HCT116 (cell line): ENCODE results near the gene HMGCS2. TPM values are rescaled to one million over a fixed set of nuclear protein-coding genes. Genes with fewer than 3 reads are reported as not detected.
A peak's percentile ranks its signal among the peaks of the same experiment; 100 is the strongest.

Experiments
- ATAC-seq: fragments of 200-7000 bp; cut with Tn5 transposase; 2 replicates; pipeline ENCODE4 v1.9.1; 2020; ENCODE audit warnings: mild to moderate bottlenecking, moderate library complexity
- BruUV-seq: library from RNA; stranded (reverse); fragments of 400-500 nt; replicated peaks from 2 replicates; lab custom pipeline; 2021; lab: Mats Ljungman, UMichigan
- CTCF ChIA-PET: fragments of 300-600 bp; sonication (Branson Sonifier 250); formaldehyde crosslinking; loops from one replicate; lab custom pipeline; 2021; ENCODE audit warnings: antibody characterized with exemption; lab: Charles Lee
- POLR2A ChIA-PET: fragments of 300-600, 350-600 bp; sonication (Branson Sonifier 250); formaldehyde crosslinking; loops from one replicate; lab custom pipeline; 2021; ENCODE audit warnings: antibody characterized with exemption; lab: Charles Lee
- RAD21 ChIA-PET, 2 experiments: fragments of 300-600 bp; sonication (Branson Sonifier 250); formaldehyde crosslinking; loops; one replicate each; lab custom pipeline; 2023; ENCODE audit warnings: low total read pairs in 2 of 2; ENCODE audit not compliant: uncharacterized antibody in 2 of 2, unreplicated experiment in 2 of 2, low non-redundant PET in 1 of 2; lab: Charles Lee
- DNase-seq: peaks from one replicate; pipeline ENCODE4 v3.0.0-alpha.2; 2010; ENCODE audit warnings: low read depth, low spot score
- H2AFZ ChIP-seq: fragments of 200-600 bp; shearing (Covaris generic), sonication (generic); 2 replicates; pipeline ENCODE4 v1.6.1; 2017; ENCODE audit warnings: low read depth, mixed run types, mixed read lengths, antibody characterized with exemption, low read length; ENCODE audit not compliant: poor library complexity, severe bottlenecking
- H3K27ac ChIP-seq: 2 replicates; pipeline ENCODE4 v1.5.1; 2012; ENCODE audit warnings: low read depth, low read length
- H3K27me3 ChIP-seq: fragments of 200-600 bp; sonication (generic); 2 replicates; pipeline ENCODE4 v1.6.1; 2016; ENCODE audit warnings: mixed run types, low read length, mixed read lengths; ENCODE audit not compliant: insufficient read depth
- H3K36me3 ChIP-seq, 2 experiments: fragments of 200-500 bp in 1 of 2; fragments of 200-600 bp in 1 of 2; sonication (Bioruptor generic) in 1 of 2; sonication (generic) in 1 of 2; 2 replicates each; pipeline versions ENCODE4 v1.5.1 to v1.6.1; 2014 to 2016; ENCODE audit warnings: low read length in 2 of 2, inconsistent platforms in 1 of 2, mixed read lengths in 1 of 2, mixed run types in 1 of 2; ENCODE audit not compliant: insufficient read depth in 2 of 2, control insufficient read depth in 1 of 2
- H3K4me1 ChIP-seq, 2 experiments: fragments of 200-600 bp in 1 of 2; sonication (generic) in 1 of 2; 2 replicates each; pipeline versions ENCODE4 v1.5.1 to v1.6.1; 2012 to 2017; ENCODE audit warnings: low read length in 2 of 2, inconsistent platforms in 1 of 2, mild to moderate bottlenecking in 1 of 2, mixed read lengths in 1 of 2, mixed run types in 1 of 2, moderate library complexity in 1 of 2; ENCODE audit not compliant: insufficient read depth in 2 of 2, control insufficient read depth in 1 of 2
- H3K4me2 ChIP-seq: fragments of 200-600 bp; sonication (generic); 2 replicates; pipeline ENCODE4 v1.6.1; 2017; ENCODE audit warnings: mixed run types, low read length, mixed read lengths
- H3K4me3 ChIP-seq, 2 experiments: fragments of 200-600 bp in 1 of 2; sonication (generic) in 1 of 2; replicated peaks in 1 of 2; 2 replicates each; pipeline ENCODE4 v1.5.1; 2011 to 2016; ENCODE audit warnings: low read length in 2 of 2, control low read depth in 1 of 2, low read depth in 1 of 2, mild to moderate bottlenecking in 1 of 2, mixed read lengths in 1 of 2, mixed run types in 1 of 2
- H3K79me2 ChIP-seq: fragments of 200-600 bp; sonication (generic); 2 replicates; pipeline ENCODE4 v1.6.1; 2017; ENCODE audit warnings: mild to moderate bottlenecking, mixed run types, low read length, moderate library complexity, mixed read lengths; ENCODE audit not compliant: insufficient read depth
- H3K9ac ChIP-seq: fragments of 200-600 bp; sonication (generic); 2 replicates; pipeline ENCODE4 v1.6.1; 2016; ENCODE audit warnings: low read length, mixed read lengths
- H3K9me2 ChIP-seq: fragments of 200-600 bp; sonication (generic), shearing (Covaris generic); 2 replicates; pipeline ENCODE4 v1.6.1; 2017; ENCODE audit warnings: mixed run types, mild to moderate bottlenecking, moderate library complexity; ENCODE audit not compliant: insufficient read depth
- H3K9me3 ChIP-seq, 2 experiments: fragments of 200-500 bp in 1 of 2; fragments of 200-600 bp in 1 of 2; sonication (Bioruptor generic) in 1 of 2; sonication (generic) in 1 of 2; 2 replicates each; pipeline ENCODE4 v1.6.1; 2014 to 2017; ENCODE audit warnings: low read length in 2 of 2, mixed read lengths in 2 of 2, inconsistent platforms in 1 of 2, low read depth in 1 of 2, mild to moderate bottlenecking in 1 of 2, mixed run types in 1 of 2, moderate library complexity in 1 of 2; ENCODE audit not compliant: control insufficient read depth in 1 of 2, insufficient read depth in 1 of 2
- H4K20me1 ChIP-seq: fragments of 200-600 bp; sonication (generic), shearing (Covaris generic); 2 replicates; pipeline ENCODE4 v1.6.1; 2017; ENCODE audit warnings: mixed run types, mild to moderate bottlenecking, moderate library complexity; ENCODE audit not compliant: insufficient read depth
- EZH2 ChIP-seq: fragments of 200-600 bp; sonication (generic); IDR thresholded peaks from 2 replicates; pipeline ENCODE4 v1.6.1; 2017; ENCODE audit warnings: antibody characterized with exemption, mixed run types
- FOSL1 ChIP-seq: IDR thresholded peaks from 2 replicates; pipeline ENCODE4 v1.6.1; 2012; ENCODE audit warnings: low read depth
- POLR2AphosphoS5 ChIP-seq: IDR thresholded peaks from 2 replicates; pipeline ENCODE4 v1.6.1; 2011; ENCODE audit warnings: mild to moderate bottlenecking, low read depth, low read length, moderate library complexity
- RAD21 ChIP-seq: IDR thresholded peaks from 2 replicates; pipeline ENCODE4 v1.6.1; 2012; ENCODE audit warnings: low read depth, mild to moderate bottlenecking
- SP1 ChIP-seq: IDR thresholded peaks from 2 replicates; pipeline ENCODE4 v1.6.1; 2012; ENCODE audit warnings: low read depth
- intact Hi-C: fragments of 100-400 bp; cut with micrococcal nuclease; formaldehyde crosslinking; loops from 2 replicates; pipeline ENCODE4 v1.10.0; 2022
- total RNA-seq: library from RNA; stranded (reverse); gene quantifications from one replicate; pipeline ENCODE4 v1.2.1, GENCODE V29; 2021; ENCODE audit not compliant: unreplicated experiment
- TF ChIP-seq, protein P1 (sequence below), 3 experiments: fragments of 200-600 bp in 1 of 3; sonication (generic) in 1 of 3; IDR thresholded peaks in 2 of 3; conservative IDR thresholded peaks in 1 of 3; 2 replicates each; pipeline ENCODE4 v1.5.1; 2012 to 2017; ENCODE audit warnings: low read depth in 2 of 3, low read length in 2 of 3, antibody characterized with exemption in 1 of 3, borderline replicate concordance in 1 of 3, control low read depth in 1 of 3, mild to moderate bottlenecking in 1 of 3, mixed read lengths in 1 of 3, mixed run types in 1 of 3, moderate library complexity in 1 of 3; ENCODE audit not compliant: insufficient read depth in 1 of 3
- TF ChIP-seq, protein P2 (sequence below): IDR thresholded peaks from 2 replicates; pipeline ENCODE4 v1.6.1; 2012

The HMGCS2 gene
- total RNA-seq, 1 experiment from 2014 or later = 0.20 TPM

DNA sequence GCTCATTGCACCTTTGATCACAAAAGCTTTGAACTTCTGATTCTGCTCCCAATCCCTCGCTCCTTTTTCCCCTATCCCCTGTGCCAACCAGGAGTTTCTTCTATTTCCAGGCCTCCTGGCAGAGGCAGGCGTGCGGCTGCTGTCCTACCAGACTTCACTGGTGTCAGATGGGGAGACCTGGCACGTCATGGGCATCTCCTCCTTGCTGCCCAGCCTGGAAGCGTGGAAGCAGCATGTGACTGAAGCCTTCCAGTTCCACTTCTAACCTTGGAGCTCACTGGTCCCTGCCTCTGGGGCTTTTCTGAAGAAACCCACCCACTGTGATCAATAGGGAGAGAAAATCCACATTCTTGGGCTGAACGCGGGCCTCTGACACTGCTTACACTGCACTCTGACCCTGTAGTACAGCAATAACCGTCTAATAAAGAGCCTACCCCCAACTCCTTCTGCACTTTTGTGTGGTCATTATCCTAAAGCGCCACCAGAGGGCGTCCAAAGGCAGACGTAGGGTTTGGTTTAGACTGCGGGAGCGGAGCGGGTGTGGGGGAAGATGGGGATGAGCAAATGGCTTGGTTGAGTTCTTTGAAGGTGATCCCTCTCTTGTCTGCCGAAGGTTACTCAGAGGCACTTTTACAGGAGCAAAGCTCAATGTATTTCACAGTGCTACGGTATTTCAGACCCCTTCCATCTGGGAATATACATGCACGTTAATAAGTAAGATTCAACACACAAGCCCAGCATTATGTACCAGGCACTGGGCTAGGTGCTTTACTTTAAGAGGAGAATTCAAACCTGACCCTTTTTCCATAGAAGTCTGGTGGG is 24.7 kb downstream of the HMGCS2 start:
- ChIA-PET POLR2A (no interaction called here), RAD21 (no interaction called here), CTCF (interaction anchor here (1.7 kb wide), 1 partner anchor 130 kb away, joined by 4 read pairs; no protein-coding TSS in a partner anchor)
- Histone ChIP-seq H3K27me3 (no peaks in the 10 kb centered on the region), H3K9ac (no peak overlapping the region), H2AFZ (no peak overlapping the region), H3K9me2 (no peaks in the 10 kb centered on the region), H3K79me2 (no peaks in the 10 kb centered on the region), H3K4me2 (no peak overlapping the region), H3K4me3 (no peak overlapping the region), H4K20me1 (no peaks in the 10 kb centered on the region), H3K4me1 (no peaks in the 10 kb centered on the region), H3K27ac (no peak overlapping the region), H3K36me3 (no peaks in the 10 kb centered on the region; a peak in 1 of 4 replicates), H3K9me3 (no peaks in the 10 kb centered on the region)
- BruUV-seq = no TSS peak
- peak; percentile 92 for ATAC-seq
- TF ChIP-seq SP1 (no peak), EZH2 (no peak), RAD21 (peak; percentile 72), POLR2AphosphoS5 (peak; percentile 13; the same call in 1 of the 2 replicates), FOSL1 (no peak)
- TF ChIP-seq, protein P1, sequence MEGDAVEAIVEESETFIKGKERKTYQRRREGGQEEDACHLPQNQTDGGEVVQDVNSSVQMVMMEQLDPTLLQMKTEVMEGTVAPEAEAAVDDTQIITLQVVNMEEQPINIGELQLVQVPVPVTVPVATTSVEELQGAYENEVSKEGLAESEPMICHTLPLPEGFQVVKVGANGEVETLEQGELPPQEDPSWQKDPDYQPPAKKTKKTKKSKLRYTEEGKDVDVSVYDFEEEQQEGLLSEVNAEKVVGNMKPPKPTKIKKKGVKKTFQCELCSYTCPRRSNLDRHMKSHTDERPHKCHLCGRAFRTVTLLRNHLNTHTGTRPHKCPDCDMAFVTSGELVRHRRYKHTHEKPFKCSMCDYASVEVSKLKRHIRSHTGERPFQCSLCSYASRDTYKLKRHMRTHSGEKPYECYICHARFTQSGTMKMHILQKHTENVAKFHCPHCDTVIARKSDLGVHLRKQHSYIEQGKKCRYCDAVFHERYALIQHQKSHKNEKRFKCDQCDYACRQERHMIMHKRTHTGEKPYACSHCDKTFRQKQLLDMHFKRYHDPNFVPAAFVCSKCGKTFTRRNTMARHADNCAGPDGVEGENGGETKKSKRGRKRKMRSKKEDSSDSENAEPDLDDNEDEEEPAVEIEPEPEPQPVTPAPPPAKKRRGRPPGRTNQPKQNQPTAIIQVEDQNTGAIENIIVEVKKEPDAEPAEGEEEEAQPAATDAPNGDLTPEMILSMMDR (IDR thresholded peaks at IDR 0.05 in 2 of 3, conservative IDR thresholded peaks at IDR 0.05 in 1 of 3; ENCODE audit: borderline replicate concordance in 1 of 3, insufficient read depth in 1 of 3, low read depth in 2 of 3, low read length in 2 of 3) = peak; percentile 58 to 90 (median 87); a peak in 5 of 6 replicates
- TF ChIP-seq, protein P2, sequence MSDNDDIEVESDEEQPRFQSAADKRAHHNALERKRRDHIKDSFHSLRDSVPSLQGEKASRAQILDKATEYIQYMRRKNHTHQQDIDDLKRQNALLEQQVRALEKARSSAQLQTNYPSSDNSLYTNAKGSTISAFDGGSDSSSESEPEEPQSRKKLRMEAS = no peak
- DNase-seq = peak; percentile 44
- intact Hi-C loops = loop anchor here (5.0 kb wide), 1 partner anchor 132 kb away; no protein-coding TSS in a partner anchor
